AG09319 (cell line): ENCODE measurements around the gene RHBG.

Experiments
- DNase-seq: peaks from one replicate; pipeline ENCODE4 v3.0.0-alpha.2; 2010; ENCODE audit warnings: low read depth; ENCODE audit errors: extremely low read depth
- CTCF ChIP-seq: IDR thresholded peaks from 2 replicates; pipeline ENCODE4 v1.5.1; 2011; ENCODE audit warnings: low read depth, mild to moderate bottlenecking, inconsistent platforms, low read length, moderate library complexity

Gene RHBG

GRCh38 chr1:156373546-156373945 lies 4.5 kb downstream of the RHBG start:
- no peak for TF ChIP-seq CTCF
- DNase-seq: no peak

GRCh38 chr1:156376146-156376545 lies 7.1 kb downstream of the RHBG start:
- no peak; the same call in 1 of the 2 replicates for TF ChIP-seq CTCF
- DNase-seq: no peak

- DNase-seq: no peak
- TF ChIP-seq CTCF: no peak
Observed at GRCh38 chr1:156376958-156377919, 8.2 kb downstream of the RHBG start.

- DNase-seq: no peak
- TF ChIP-seq CTCF: no peak
Observed at GRCh38 chr1:156378557-156378956, 9.5 kb downstream of the RHBG start.

GRCh38 chr1:156379420-156380165 lies 10.6 kb downstream of the RHBG start:
- TF ChIP-seq CTCF: no peak
- no peak for DNase-seq

GRCh38 chr1:156382561-156382960 lies 13.6 kb downstream of the RHBG start:
- no peak for TF ChIP-seq CTCF
- no peak for DNase-seq

- DNase-seq: no peak
- TF ChIP-seq CTCF: peak; percentile 89
Observed at GRCh38 chr1:156383023-156383422, 14.0 kb downstream of the RHBG start.
